ENCODE results near the gene C20orf204. TPM values are rescaled to one million over a fixed set of nuclear protein-coding genes. Genes with fewer than 3 reads are reported as not detected.

C20orf204 gene
- total and polyA plus RNA-seq, 2 of the 8 experiments (the other 6 are each of a cell fraction or from before 2014, with no cell fraction given): 0.39 to 0.52 TPM

DNA sequence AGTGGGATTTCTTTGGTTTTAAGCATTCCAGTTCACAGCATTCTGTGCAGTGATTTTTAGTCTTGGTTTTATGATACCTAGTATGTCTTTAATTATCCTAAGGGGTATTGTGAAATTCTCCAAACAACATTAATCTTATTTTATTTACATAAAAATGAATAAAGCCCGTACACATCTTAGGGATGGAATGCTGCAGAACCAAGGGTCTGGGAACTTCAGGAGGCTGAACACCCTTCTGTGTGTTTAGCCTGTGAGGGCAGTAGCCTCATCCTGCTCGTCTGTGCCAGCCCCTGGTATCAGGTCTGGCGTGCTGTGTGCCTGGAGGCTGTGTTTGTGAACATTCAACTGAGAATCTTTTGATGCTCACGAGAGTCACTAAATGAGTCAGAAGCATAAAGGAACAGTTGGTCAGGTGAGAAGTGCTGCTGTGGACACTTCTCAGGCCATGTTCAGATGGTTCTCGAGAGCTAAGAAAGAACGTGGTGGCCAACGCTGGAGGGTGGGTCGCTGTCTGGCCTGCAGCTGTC, 25.2 kb upstream of the C20orf204 start:
- Histone ChIP-seq H2BK120ac (replicated peaks; ENCODE audit: low read depth, low read length) (no peak overlapping the region), H2BK15ac (ENCODE audit: low read length) (no peak overlapping the region), H3K9me3 (ENCODE audit: insufficient read depth in 2 of 2, low read depth in 1 of 2, low read length in 1 of 2) (no peaks in the 10 kb centered on the region), H3K79me1 (ENCODE audit: low read depth, low read length) (peaks cover 5% of the 10 kb centered on the region; the same call in 1 of the 2 replicates), H4K91ac (replicated peaks; ENCODE audit: insufficient read length, low read length) (no peak overlapping the region), H3K23ac (ENCODE audit: insufficient read length) (no peak overlapping the region), H2BK12ac (ENCODE audit: low read depth, low read length) (no peak overlapping the region), H3K4me2 (ENCODE audit: insufficient read depth in 1 of 2, low read depth in 2 of 2, low read length in 2 of 2) (no peak overlapping the region), H3K27ac (ENCODE audit: low read depth, low read length) (no peak overlapping the region), H3K14ac (ENCODE audit: insufficient read length) (no peak overlapping the region), H3K4me3 (ENCODE audit: extremely low read depth in 1 of 4, insufficient read depth in 2 of 4, low read depth in 3 of 4, low read length in 4 of 4) (no peak overlapping the region), H2BK5ac (ENCODE audit: low read depth, low read length) (no peak overlapping the region), H3K23me2 (ENCODE audit: low read depth, low read length) (no peaks in the 10 kb centered on the region), H3K79me2 (ENCODE audit: control insufficient read depth in 1 of 2, insufficient read depth in 2 of 2, low read length in 2 of 2) (peaks cover 0 to 5% of the 10 kb centered on the region in 2 experiments; a peak in 2 of 4 replicates), H2AFZ (ENCODE audit: low read length) (no peak overlapping the region), H3K4me1 (replicated peaks in 1 of 4; ENCODE audit: control insufficient read depth in 3 of 4, insufficient read depth in 4 of 4, low read length in 3 of 4) (no peaks in the 10 kb centered on the region), H3K27me3 (replicated peaks in 1 of 4; ENCODE audit: control insufficient read depth in 3 of 4, extremely low read depth in 1 of 4, insufficient read depth in 3 of 4, low read length in 3 of 4) (no peaks in the 10 kb centered on the region), H4K5ac (ENCODE audit: insufficient read length, low read depth, low read length) (no peak overlapping the region), H3K56ac (replicated peaks; ENCODE audit: insufficient read length, low read depth, low read length) (no peak overlapping the region), H2BK20ac (ENCODE audit: low read length) (no peak overlapping the region), H3K36me3 (ENCODE audit: control insufficient read depth in 2 of 4, insufficient read depth in 4 of 4, low read length in 3 of 4) (peaks cover 14 to 40% (median 27%) of the 10 kb centered on the region in 4 experiments; a peak in 7 of 8 replicates), H2AK5ac (ENCODE audit: low read depth, low read length) (no peak overlapping the region), H3K9ac (replicated peaks in 1 of 4; ENCODE audit: extremely low read depth in 1 of 4, low read depth in 3 of 4, low read length in 3 of 4) (no peak overlapping the region), H3K18ac (ENCODE audit: extremely low read depth, low read length) (no peak overlapping the region), H3K4ac (replicated peaks; ENCODE audit: insufficient read length, low read depth, low read length) (no peak overlapping the region), H4K8ac (ENCODE audit: extremely low read depth, insufficient read depth, low read length) (no peak overlapping the region), H4K20me1 (replicated peaks in 1 of 2; ENCODE audit: control insufficient read depth in 1 of 2, insufficient read depth in 2 of 2, low read length in 2 of 2) (peaks cover 4 to 8% of the 10 kb centered on the region in 2 experiments)
- ChIA-PET CTCF (ENCODE audit: partially characterized antibody) (interaction anchor here (0.7 to 1.0 kb wide), 3 partner anchors 9 to 59 kb away, joined by 3 to 4 read pairs (median 3); no protein-coding TSS in a partner anchor), POLR2A (ENCODE audit: partially characterized antibody) (interaction anchor here (0.6 to 1.1 kb wide), 3 partner anchors 8 to 37 kb away, joined by 3 to 5 read pairs (median 3); no protein-coding TSS in a partner anchor)
- DNase-seq (ENCODE audit: low read depth in 1 of 2, low spot score in 2 of 2): no peak
- WGBS, 2 experiments (ENCODE audit: extremely low coverage in 1 of 2, insufficient coverage in 1 of 2, insufficient read length in 1 of 2, insufficient replicate concordance in 2 of 2, low coverage in 1 of 2, low lambda C conversion rate in 2 of 2, missing lambda C conversion rate in 1 of 2): 92% methylated on average over 8 of the region's 8 CpGs; no CpG with 5 or more reads in 1 of the 2 experiments
- FAIRE-seq: no peak
- TF ChIP-seq SP2 (IDR thresholded peaks at IDR 0.05; ENCODE audit: low read length): no peak
- TF ChIP-seq, protein P1, sequence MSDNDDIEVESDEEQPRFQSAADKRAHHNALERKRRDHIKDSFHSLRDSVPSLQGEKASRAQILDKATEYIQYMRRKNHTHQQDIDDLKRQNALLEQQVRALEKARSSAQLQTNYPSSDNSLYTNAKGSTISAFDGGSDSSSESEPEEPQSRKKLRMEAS (IDR thresholded peaks at IDR 0.05): no peak
- TF ChIP-seq EP300 (IDR thresholded peaks at IDR 0.05; ENCODE audit: borderline replicate concordance in 1 of 2, low read depth in 2 of 2, low read length in 2 of 2): no peak
- TF ChIP-seq TAF7 (optimal IDR thresholded peaks at IDR 0.05; ENCODE audit: borderline replicate concordance, low read depth, low read length): no peak
- no peak for TF ChIP-seq ASH2L (IDR thresholded peaks at IDR 0.05; ENCODE audit: low read length)
- TF ChIP-seq SIRT6 (IDR thresholded peaks at IDR 0.05; ENCODE audit: low read length): no peak
- TF ChIP-seq CEBPB (IDR thresholded peaks at IDR 0.05; ENCODE audit: low read depth, low read length): no peak
- no peak for TF ChIP-seq SIN3A (conservative IDR thresholded peaks at IDR 0.05 in 1 of 2, IDR thresholded peaks at IDR 0.05 in 1 of 2; ENCODE audit: low read depth in 1 of 2, low read length in 2 of 2)
- no peak for TF ChIP-seq SP1 (IDR thresholded peaks at IDR 0.05; ENCODE audit: low read depth, low read length)
- TF ChIP-seq PHF8 (conservative IDR thresholded peaks at IDR 0.05; ENCODE audit: low read depth, low read length): no peak
- no peak for TF ChIP-seq SP4 (IDR thresholded peaks at IDR 0.05; ENCODE audit: low read length)
- no peak for TF ChIP-seq ZNF274 (IDR thresholded peaks at IDR 0.05; ENCODE audit: borderline replicate concordance, extremely low read depth, low read length)
